Activated B cell treated with CpG ODN at 0.5 μM for 24 hours (primary cell): ENCODE data around the gene BRPF1. TPM values are rescaled to one million over a fixed set of nuclear protein-coding genes. Genes with fewer than 3 reads are reported as not detected.

Experiments used
- ATAC-seq: fragments of 200-7000 bp; cut with Tn5 transposase; one replicate; pipeline ENCODE4 v1.10.0; 2021; ENCODE audit warnings: low read depth, mild to moderate bottlenecking, moderate library complexity
- CTCF ChIA-PET: fragments of 350-600 bp; sonication (Branson Sonifier 250); formaldehyde crosslinking; loops from one replicate; lab custom pipeline; 2021; ENCODE audit warnings: antibody characterized with exemption; lab: Charles Lee
- POLR2A ChIA-PET: fragments of 350-600 bp; sonication (Branson Sonifier 250); formaldehyde crosslinking; loops from one replicate; lab custom pipeline; 2021; ENCODE audit warnings: antibody characterized with exemption; lab: Charles Lee
- DNase-seq: peaks from one replicate; pipeline ENCODE4 v3.0.0; 2022
- H3K27ac Mint-ChIP-seq: one replicate; pipeline ENCODE4 v1.8.0; 2020; ENCODE audit warnings: mixed read lengths
- H3K27me3 Mint-ChIP-seq: one replicate; pipeline ENCODE4 v1.8.0; 2021; ENCODE audit warnings: mixed read lengths
- H3K36me3 Mint-ChIP-seq: one replicate; pipeline ENCODE4 v1.8.0; 2021; ENCODE audit warnings: low read depth, mixed read lengths
- H3K4me1 Mint-ChIP-seq: one replicate; pipeline ENCODE4 v1.8.0; 2021; ENCODE audit warnings: mixed read lengths
- H3K4me3 Mint-ChIP-seq: one replicate; pipeline ENCODE4 v1.8.0; 2020; ENCODE audit warnings: mild to moderate bottlenecking, mixed read lengths
- H3K9me3 Mint-ChIP-seq: one replicate; pipeline ENCODE4 v1.8.0; 2020; ENCODE audit warnings: mixed read lengths
- CTCF ChIP-seq: fragments of 200-600 bp; IDR thresholded peaks from one replicate; pipeline ENCODE4 v1.8.0; 2022; ENCODE audit warnings: antibody characterized with exemption, mild to moderate bottlenecking
- intact Hi-C: fragments of 100-400 bp; cut with micrococcal nuclease; formaldehyde crosslinking; loops from one replicate; pipeline ENCODE4 v1.15.1; 2024
- total RNA-seq: library from RNA; stranded (reverse); gene quantifications from 2 replicates; pipeline ENCODE4 v1.2.3, GENCODE V29; 2022

BRPF1 gene
- total RNA-seq, 1 donor from 2014 or later: 35.2 TPM

- Mint-ChIP-seq H3K27ac (no peak overlapping the region), H3K27me3 (no peaks in the 10 kb centered on the region), H3K9me3 (no peaks in the 10 kb centered on the region), H3K4me1 (peaks cover 25% of the 10 kb centered on the region), H3K4me3 (no peak overlapping the region), H3K36me3 (peaks cover 4% of the 10 kb centered on the region)
- TF ChIP-seq CTCF: no peak
- POLR2A ChIA-PET: interaction anchor here (0.6 to 0.8 kb wide), 3 partner anchors 37 to 163 kb away, joined by 3 read pairs; partner anchors contain the start of gene JAGN1
- intact Hi-C loops: loop anchor here (1.0 to 10.0 kb wide), 4 partner anchors 163 to 763 kb away; partner anchors contain the start of genes JAGN1 and RAD18
- ATAC-seq (no peak), DNase-seq (no peak)
- CTCF ChIA-PET: interaction anchor here (0.6 to 2.4 kb wide), 11 partner anchors 10 to 374 kb away, joined by 3 to 21 read pairs (median 4); no protein-coding TSS in a partner anchor
Measured at GRCh38 chr3:9727743-9728142, 3.8 kb upstream of the BRPF1 start.

DNA sequence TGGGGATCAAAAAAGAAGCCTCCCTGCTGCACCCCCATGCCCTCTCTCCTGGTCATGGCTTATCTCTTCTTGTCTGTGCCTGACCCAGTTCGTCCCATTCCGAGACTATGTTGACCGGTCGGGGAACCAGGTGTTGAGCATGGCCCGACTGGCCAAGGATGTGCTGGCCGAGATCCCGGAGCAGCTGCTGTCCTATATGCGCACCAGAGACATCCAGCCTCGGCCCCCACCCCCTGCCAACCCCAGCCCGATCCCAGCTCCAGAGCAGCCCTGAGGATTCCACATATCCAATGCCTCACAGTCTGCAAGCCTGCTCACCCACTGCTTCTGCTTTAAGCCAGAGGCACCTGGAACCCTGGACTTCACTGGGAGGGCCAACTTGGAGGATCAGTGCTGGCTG is 2.1 kb upstream of the BRPF1 start:
- Mint-ChIP-seq H3K27me3 (no peaks in the 10 kb centered on the region), H3K27ac (no peak overlapping the region), H3K4me1 (peaks cover 41% of the 10 kb centered on the region), H3K9me3 (no peaks in the 10 kb centered on the region), H3K36me3 (peaks cover 12% of the 10 kb centered on the region), H3K4me3 (no peak overlapping the region)
- TF ChIP-seq CTCF: no peak
- no peak for ATAC-seq
- ChIA-PET POLR2A (interaction anchor here (4.5 kb wide), 1 partner anchor 21 kb away, joined by 55 read pairs; the partner anchor contains the start of gene OGG1), CTCF (no interaction called here)
- intact Hi-C loops: loop anchor here (10.0 kb wide), 1 partner anchor 765 kb away; the partner anchor contains the start of gene RAD18
- DNase-seq: no peak

- ChIA-PET CTCF (interaction anchor here (1.0 to 1.4 kb wide), 2 partner anchors 227 to 378 kb away, joined by 3 to 7 read pairs; no protein-coding TSS in a partner anchor), POLR2A (interaction anchor here (0.5 to 4.5 kb wide), 12 partner anchors 10 to 806 kb away, joined by 3 to 55 read pairs (median 8); partner anchors contain the start of genes ARPC4, CRELD1, MTMR14 and OGG1)
- no peak for TF ChIP-seq CTCF
- Mint-ChIP-seq H3K9me3 (no peaks in the 10 kb centered on the region), H3K36me3 (peaks cover 26% of the 10 kb centered on the region), H3K27ac (peak overlapping the region; percentile 99), H3K4me3 (peak overlapping the region; percentile 95), H3K4me1 (peaks cover 45% of the 10 kb centered on the region), H3K27me3 (no peaks in the 10 kb centered on the region)
- intact Hi-C loops: loop anchor here (1.0 to 5.0 kb wide), 14 partner anchors 19 to 1987 kb away; partner anchors contain the start of genes EMC3, JAGN1, MTMR14 and OGG1
- no peak for DNase-seq
- ATAC-seq: peak; percentile 42
Measured at GRCh38 chr3:9730657-9731205, 804 bp upstream of the BRPF1 start.

GRCh38 chr3:9732080-9732739 is 675 bp downstream of the BRPF1 start:
- CTCF ChIA-PET: interaction anchor here (1.0 to 1.3 kb wide), 2 partner anchors 17 to 50 kb away, joined by 3 to 4 read pairs; partner anchors contain the start of gene OGG1
- Mint-ChIP-seq H3K4me3 (peak overlapping the region; percentile 95), H3K9me3 (no peaks in the 10 kb centered on the region), H3K27me3 (no peaks in the 10 kb centered on the region), H3K4me1 (peaks cover 44% of the 10 kb centered on the region), H3K36me3 (peaks cover 36% of the 10 kb centered on the region), H3K27ac (peak overlapping the region; percentile 83)
- no peak for ATAC-seq
- intact Hi-C loops: loop anchor here (5.0 kb wide), 2 partner anchors 75 to 1985 kb away; no protein-coding TSS in a partner anchor
- no peak for TF ChIP-seq CTCF
- POLR2A ChIA-PET: interaction anchor here (0.6 to 4.5 kb wide), 16 partner anchors 10 to 588 kb away, joined by 3 to 55 read pairs (median 5); partner anchors contain the start of genes ARPC4, CRELD1, EMC3 and MTMR14
- no peak for DNase-seq
